Inflammatory macrophage (primary cell): ENCODE measurements around the gene DACH2.

Experiments
- DNase-seq, 2 donors: peaks; one replicate each; pipeline ENCODE4 v3.0.0-alpha.2; 2020 to 2022

The DACH2 gene

DNA sequence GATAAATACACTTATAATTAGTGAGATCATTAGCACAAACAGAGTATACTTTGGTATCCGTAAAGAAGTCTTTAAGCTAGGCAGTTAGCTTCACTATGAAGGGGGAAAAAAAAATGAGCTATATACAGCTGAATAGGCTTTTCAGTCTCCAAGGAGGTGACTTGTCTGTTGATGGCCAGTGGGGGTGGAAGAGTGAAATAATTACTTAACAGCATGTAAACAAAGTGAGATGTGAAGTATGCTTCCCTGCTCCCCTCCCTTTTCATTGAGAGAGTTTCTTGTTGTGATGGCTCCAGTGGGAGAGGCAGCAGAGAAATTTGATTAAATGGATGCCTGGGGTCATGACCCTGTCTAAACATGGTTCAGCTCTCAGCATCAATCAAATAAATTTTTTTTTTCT is 180.9 kb downstream of the DACH2 start:
- no peak for DNase-seq

DNA sequence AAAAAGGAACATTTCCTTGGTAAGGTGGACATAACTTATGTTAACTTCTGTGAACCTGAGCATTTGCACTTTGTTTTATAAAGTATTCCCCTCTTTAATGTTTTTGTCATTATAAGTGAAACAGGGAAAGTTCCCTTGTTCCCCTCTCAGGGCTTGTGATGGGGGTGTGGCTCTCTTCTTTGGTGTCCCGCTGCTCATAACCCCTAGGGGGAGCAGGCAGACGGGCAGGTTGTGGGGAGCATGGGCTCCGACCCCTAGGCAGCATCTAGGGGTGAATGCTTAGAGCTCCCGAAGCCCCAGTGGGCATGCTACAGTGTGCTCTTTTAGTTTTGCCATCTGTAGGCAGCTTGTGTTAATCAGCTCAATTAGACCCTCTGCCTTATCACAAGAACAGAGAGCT is 200.4 kb downstream of the DACH2 start:
- DNase-seq = no peak

DNA sequence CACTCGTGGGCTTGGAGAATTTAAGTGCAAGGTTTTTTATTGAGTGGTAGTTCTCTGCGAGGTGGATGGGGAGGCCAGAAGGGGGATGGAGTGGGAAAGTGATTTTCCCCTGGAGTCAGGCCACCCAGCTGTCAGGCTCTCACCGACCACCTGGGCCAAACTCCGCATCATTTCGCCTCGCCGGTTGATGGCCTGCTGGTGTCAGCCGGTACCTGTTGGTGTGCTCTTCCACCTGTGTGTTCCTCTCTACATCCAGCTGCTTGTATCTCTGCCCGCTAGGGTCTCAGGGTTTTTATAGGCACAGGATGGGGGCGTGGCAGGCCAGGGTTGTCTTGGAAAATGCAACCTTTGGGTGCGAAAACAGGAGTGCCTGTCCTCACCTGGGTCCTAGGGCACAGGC is 200.9 kb downstream of the DACH2 start:
- no peak for DNase-seq

DNA sequence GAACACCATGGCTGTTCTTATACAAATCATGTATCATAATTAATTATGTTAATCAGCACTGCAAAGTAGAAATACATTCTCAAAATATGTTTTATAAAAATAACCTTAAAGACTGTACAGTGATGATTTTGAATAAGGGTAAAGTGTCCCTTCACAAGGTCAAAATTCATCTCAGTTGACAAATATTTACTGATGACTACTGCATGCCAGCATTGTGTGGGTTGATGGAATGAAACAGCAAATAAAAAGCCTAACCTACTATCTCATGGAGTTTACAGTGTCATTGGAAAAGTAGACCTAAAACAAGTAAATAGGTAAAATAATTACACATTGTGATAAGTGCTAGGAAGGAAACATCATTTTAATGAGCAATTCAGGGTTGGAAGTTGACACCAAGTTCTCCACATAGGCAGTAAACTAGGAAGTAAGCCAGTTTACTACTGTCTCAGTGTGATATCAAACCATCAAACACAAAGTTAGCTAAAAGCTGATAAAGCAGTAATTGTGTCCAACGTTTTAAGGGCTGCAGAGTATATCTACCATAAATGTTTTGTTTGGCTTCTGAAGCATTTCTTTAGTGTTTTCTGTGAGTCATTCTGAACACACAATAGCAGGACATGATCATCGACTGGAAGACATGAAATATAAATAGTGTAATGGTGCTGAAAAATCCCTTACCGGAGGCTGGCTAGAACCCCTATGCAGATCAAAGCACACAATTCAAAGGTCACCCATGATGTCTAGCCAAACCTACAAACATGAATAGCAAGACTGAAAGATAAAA is 221.8 kb downstream of the DACH2 start:
- no peak for DNase-seq

DNA sequence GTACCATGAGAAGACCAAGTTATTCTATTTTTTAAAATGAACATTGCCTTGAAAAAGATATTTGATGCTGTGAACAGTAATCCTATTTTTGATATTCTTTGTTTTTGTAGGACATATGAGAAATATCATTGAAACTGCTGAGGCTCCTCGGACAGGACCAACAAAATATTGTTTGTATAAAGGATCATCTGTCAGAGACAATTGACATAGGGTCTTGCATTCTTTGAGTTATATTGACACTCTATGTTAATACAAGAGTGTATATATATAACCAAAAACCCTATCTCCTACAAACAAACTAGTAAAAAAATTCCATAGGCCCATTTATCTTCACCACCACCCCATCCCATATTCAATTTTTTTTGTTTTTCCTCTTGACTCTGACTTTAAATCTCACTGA is 222.7 kb downstream of the DACH2 start:
- no peak for DNase-seq

DNA sequence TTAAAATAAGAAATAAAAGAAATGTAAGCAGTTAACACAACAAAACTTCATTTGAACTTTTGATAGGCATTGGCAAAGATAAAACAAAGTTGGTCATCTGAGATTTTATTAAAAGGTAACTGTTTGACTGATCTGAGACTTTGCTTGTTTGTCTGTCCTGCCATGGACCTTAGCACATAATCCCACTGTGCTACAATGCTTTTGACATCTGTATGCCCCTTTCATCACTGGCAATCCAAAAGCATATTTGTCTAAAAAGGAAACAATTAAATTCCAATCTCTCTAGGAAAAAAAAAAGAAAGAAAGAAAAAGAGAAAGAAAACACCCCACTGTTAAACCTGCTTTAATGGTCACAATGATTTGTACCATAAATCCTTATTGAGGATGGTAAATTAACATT is 231.0 kb downstream of the DACH2 start:
- no peak for DNase-seq

DNA sequence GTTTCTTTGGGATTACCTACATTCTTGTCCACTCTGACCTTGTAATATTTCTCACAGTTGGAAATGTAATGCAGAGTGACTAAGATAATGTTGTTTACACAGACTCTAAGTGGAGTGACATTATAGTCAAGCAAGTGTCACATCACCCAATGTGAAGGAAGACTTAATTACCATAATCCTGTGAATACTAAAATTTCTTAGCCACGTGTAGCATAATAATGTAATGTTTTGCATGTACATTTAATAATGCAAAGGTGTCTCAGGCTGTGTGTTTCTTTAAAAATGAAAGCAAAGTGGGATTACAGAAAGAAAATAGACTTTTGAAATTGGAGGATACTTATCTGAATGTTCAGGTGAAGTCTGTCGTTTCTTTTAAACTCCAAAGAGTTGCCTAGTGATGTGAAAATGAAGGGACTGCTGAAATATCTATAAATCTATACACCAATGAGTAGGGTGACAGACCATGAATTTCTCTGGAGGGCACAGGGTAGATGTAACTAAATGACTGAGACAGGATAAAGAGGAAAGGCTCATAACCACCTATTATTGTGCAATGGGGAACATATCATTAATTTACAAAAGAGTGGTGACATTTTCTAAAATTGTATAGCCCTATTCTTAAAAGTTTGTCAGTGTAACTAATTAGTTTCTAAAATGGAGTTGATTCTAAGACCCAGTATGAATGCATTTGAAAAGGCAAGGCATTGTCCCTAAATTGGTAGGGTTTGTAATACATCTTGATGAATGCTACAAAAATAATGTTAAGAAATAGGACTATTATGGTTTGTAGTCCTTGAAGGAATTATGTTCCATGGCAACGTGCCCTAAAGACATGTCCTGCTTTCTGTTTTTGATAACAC is 235.7 kb downstream of the DACH2 start:
- DNase-seq = no peak

DNA sequence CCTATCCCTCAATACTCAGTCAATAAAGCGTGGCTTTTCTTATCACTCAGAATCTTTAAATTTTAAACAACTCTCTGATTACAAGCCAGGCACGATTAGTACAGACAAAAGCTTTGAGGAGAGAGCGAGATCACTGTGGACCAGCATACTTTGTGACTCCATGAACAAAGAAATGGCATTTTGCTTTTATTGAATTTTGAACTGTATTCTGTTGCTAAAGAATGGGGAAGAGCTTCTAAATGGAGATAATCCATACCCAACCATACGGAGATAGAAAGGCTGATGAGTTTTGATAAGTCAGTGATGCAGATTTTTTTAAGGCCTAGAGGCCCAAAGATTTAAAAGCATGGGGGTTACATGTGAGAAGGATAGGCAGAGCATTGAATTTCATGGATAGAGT is 259.1 kb downstream of the DACH2 start:
- DNase-seq = no peak

DNA sequence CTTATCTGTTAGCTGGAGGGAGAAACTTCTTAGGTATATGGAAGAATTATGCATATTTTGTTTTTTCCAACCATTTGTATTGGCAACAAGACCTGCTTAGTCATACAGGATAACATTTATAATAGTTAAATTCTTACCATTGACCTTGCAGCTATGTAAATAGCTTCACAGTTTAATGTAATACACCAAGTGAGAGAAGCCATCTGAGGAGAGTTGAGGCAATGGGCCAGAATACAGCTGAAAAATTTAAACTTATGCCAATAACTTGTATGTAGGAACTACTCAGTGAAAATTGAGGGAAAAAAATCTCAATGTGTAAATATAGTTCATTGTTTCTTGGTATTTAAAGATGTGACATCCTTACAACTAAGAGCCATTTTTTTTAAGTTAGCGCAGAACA is 273.5 kb downstream of the DACH2 start:
- DNase-seq = no peak

DNA sequence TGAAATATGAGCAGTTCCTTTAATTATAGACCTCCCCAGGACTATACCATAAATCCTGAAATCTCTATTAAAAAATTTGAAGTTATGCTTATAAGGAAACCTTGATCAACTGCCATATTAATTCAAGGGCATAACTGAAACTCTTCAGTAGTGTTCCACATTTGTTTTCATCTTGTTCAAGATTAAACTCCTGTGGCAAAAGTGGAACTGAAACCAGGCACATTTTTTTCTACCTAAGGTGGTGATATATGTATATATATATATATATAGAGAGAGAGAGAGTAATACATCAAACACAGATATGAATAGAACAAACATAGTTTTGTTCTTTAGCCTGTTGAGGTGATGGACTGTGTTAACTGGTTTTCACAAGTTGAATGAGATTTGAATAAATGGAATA is 287.9 kb downstream of the DACH2 start:
- no peak for DNase-seq

DNA sequence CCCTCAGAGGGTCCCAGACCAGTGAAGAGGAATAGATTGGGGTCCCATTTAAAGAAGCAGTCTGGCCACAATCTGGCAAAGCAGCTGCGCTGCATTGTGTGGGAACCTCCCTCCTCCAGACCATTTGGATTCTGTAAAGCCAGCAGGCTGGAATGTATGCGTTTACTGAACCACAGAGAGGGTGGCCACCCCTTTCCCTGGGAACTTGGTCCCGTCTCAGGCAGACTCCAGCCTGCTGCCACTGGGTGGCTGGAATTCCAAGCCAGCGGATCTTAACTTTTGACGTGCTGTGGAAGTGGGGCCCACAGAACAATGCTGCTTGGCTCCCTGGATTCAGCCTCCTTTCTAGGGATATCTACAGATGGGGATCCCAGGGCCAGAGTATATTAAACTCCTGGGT is 307.2 kb downstream of the DACH2 start:
- no peak for DNase-seq

DNA sequence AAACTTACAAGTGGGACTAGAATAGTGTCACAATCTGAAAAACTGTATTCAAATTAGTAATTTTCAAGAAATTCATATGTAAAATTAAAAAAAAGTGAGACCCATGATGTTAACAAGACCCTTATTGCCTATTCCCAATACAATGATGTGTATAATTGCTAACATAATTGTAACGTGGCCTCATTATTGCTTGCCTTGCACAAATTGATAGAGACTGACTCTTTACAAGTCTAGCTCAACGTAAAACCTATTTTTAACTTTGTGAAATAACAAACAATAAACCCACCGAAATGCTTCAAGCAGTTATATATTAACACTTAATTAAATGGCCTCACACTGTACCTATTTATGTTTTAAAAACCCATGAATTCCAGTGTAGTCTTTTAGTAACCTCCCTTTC is 312.5 kb downstream of the DACH2 start:
- no peak for DNase-seq

DNA sequence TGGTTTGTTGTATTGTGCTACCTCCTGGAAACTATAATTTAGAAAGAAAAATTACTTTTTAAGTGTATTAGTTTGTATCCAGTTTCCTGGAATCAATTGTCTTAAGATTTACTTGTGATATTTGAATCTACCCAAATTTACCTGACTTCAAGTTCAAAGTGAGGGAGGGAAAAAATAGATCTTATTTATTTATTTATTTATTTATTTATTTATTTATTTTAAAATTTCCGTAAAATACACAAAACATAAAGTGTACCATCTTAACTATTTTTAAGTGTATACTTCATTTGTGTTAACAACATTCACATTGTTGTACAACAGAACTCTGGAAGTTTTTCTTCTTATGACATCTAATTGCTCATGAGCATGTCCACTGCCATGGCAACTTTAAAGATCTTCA is 356.0 kb downstream of the DACH2 start:
- no peak for DNase-seq

DNA sequence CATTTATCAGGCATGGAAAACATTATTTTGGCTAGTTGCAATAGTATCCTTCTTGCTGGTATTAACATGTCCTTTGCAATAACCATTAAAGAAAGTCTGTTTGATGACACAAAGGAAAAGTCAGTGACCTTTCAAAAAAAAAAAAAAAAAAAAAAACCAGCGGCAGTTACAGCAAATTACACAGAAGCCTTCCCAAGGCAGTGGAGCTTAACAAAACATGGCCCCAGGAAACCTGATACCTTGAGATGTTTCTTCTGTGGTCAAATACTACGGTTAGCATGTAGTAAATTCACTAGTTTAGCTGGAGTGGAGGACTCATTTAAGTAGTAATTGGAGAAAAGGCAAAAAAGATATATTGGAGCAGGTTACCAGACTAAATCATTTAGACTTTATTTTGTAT is 359.1 kb downstream of the DACH2 start:
- no peak for DNase-seq

DNA sequence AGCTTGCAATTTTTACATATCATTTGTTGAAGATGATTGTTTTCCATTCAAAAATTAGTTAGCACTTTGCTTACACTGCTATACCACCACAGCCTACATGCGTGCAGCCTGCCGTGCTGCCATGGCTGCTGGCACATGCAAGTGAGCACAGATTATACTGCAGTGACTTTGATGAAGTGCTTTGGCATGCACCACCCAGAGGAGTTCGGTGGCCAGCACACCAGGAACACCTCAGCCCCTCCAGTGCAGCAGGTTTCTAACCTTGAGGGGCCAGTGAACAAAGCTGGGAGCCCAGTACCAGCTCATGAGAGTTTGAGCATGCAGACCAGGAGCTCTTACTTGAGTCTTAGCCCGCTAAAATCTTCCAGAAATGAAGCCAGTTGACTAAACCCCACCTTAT is 431.5 kb downstream of the DACH2 start:
- DNase-seq = no peak

DNA sequence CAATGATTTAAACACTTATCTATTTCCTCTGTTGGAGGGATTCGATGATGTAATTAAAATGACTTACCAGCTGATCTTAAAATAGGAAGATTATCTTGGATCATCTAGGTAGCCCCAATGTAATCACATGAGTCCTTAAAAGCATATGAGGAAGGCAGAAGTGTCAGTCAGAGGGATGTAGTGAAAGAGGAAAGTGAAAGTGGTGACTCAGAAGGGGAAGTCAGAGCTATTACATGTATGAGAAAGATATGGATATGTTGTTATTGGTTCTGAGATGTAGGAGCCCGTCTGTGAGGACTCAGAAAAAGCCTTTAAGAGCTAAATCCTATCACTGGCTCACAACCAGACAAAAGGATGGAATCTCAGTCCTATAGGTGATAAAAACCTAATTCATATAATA is 456.4 kb downstream of the DACH2 start:
- no peak for DNase-seq

DNA sequence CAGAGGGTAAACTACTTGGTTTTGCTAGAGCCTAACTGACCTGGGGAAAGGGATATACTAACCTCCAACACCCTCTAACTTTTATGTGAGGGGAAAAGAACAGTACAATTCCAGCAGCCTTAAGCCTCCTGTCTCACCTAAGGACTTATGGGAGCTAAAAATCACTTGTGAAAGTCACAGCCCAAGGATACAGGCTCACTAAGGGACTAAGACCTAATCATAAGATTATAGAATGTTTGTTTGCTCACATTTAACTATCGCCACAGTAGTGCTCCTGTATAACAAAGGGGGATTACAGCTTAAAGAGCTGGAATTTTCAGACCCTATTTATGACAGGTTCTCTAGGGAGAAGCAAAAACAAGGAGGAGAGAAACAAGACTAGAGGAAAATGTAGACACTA is 548.7 kb downstream of the DACH2 start:
- DNase-seq = no peak

DNA sequence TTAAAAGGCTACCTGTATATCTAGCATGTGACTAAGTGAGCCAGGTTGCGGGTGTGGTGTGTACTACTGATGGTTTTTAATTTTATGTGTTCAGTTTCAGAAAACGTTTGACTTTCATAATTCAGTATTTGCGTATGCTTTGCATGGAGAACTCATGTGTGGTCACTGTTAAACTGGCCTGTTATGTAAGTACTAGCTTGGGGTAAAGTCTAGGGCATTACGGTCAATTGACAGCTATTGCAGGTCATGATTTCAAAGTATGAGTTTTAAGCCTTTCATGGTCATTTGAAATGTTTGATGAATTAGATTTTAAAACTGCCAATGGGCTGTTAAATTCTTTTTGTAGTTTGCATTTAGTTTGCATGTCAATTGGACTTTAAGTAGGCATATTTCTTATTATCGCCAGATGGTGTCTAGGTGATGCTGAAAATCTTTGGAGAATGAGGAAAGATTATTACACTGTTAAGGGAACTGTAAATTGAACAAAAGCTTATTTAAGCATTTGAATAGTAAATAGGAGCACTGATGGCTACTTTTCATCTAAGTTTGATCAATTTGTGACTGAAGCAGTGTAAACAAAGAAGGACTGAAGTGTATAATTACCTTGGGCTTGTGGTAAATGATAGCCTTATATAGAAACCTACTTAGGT is 563.4 kb downstream of the DACH2 start:
- DNase-seq = no peak

DNA sequence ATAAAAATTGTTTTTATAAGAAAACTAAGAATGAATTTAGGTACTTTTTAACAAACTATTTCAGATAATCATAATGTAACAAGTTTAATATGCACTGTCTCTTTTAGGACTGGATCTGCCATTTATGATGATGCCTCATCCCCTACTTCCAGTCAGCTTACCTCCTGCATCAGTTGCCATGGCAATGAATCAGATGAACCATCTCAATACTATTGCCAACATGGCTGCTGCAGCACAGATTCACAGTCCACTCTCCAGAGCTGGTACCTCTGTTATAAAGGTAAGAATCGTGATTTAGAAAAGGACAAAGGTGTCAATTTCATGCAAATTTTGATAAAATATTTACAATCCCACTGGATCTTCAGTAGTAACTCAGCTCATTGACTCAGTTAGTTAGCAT is 566.2 kb downstream of the DACH2 start:
- no peak for DNase-seq

DNA sequence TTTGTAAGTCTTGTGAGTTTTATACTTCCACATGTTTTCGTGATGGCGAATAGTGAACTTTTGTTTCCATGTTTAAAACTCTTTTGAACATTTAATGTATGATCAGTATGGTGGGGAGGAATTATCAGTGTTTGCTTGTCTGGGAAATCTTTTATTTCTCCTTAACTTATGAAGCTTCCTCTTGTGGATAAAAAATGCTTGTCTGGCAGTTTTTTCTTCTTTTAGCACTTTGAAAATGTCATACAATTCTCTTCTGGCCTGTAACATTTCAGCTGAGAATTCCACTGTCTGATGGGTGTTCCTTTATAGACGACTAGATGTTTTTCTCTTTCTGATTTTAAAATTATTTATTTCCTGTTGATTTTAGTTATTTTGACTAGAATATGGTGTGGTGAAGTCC is 576.0 kb downstream of the DACH2 start:
- no peak for DNase-seq

DNA sequence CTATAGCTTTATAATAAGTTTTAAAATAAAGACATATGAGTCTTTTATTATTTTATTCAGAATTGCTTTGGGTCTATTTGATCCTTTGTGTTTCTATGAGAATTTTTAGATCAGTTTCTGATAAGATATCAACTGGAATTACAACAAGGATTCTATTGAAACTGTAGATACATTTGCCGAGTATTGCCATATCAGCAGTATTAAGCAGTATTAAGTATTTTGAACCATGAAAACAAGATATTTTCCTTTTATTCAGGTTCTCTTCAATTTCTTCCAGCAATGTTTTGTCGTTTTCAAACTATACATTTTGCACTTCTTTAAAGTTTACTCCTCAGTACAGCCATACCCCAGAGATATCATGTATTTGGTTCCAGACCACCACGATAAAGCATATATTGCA is 598.8 kb downstream of the DACH2 start:
- no peak for DNase-seq

DNA sequence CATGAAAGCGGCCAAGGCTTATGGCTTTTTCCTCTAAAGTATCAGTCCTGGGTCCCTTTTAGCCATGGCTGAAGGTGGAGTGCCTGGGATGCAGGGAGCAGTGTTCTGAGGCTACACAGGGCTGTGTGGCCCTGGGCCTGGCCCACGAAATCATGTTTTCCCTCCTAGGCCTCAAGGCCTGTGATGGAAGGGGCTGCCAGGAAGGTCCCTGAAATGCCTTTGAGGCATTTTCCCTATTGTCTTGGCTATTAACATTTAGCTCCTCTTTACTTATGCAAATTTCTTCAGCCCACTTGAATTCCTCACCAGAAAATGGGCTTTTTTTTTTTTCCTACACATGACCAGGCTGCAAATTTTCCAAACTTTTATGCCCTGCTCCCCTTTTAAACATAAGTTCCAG is 657.0 kb downstream of the DACH2 start:
- no peak for DNase-seq

DNA sequence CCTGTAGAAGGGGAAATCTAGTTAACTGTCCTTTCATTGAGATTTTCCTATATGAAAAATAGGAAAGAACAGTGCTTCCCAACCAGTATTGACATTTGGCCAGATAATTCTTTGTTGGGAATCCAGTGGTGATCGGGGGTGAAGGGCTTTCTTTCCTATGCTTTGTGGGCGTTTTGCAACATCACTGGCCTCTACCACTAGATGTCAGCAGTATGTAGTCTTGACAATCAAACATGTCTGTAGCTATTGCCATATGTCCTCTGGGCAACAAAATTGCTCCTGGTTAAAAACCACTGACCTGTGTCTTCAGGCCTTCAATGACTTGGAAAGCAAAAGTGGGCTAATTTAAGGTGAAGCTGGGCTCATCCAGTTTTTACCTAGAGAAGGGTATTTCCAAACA is 658.5 kb downstream of the DACH2 start:
- DNase-seq = no peak

DNA sequence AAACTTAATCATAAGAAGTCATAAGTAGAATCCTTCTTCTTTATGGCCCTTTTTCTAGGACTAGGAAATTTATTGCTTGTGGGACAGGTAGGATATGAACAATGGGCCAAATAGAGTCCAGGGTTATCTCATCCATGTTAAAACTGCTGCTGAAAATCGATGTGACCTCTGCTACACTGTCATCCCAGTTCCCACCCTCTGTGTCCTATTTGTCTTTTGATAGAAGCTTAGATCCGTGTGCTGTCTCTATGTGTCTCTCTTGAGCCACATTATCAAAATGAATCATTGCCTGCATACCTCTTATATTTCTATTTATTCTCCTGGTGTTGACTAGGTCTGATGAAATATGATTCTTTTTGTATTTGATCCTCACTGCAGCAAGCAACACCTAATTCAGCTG is 661.4 kb downstream of the DACH2 start:
- DNase-seq = no peak
